Sigmoid colon (tissue), 4 donors: Measurements from ENCODE around the gene ZBTB8B.

Experiments used
- CTCF ChIP-seq, 4 experiments: fragments of 450-650 bp in 3 of 4; fragments of 200-600 bp in 1 of 4; IDR thresholded peaks; one replicate each; pipeline ENCODE4 v1.5.1; 2016 to 2019; ENCODE audit warnings: antibody characterized with exemption in 4 of 4, mild to moderate bottlenecking in 3 of 4, moderate library complexity in 2 of 4
- EP300 ChIP-seq, 4 donors: sonication (generic); formaldehyde crosslinking; IDR thresholded peaks; one replicate each; pipeline ENCODE4 v1.6.1; 2017; ENCODE audit warnings: antibody characterized with exemption in 4 of 4
- POLR2A ChIP-seq, 2 donors: fragments of 450-650 bp; IDR thresholded peaks; one replicate each; pipeline ENCODE4 v1.6.1; 2016; ENCODE audit warnings: antibody characterized with exemption in 2 of 2, mild to moderate bottlenecking in 2 of 2, moderate library complexity in 2 of 2
- POLR2AphosphoS5 ChIP-seq, 4 donors: sonication (generic); formaldehyde crosslinking; IDR thresholded peaks; one replicate each; pipeline ENCODE4 v1.6.1; 2017; ENCODE audit warnings: antibody characterized with exemption in 4 of 4

GRCh38 chr1:32421775-32422174 is 43.1 kb upstream of the ZBTB8B start:
- TF ChIP-seq CTCF (IDR thresholded peaks at IDR 0.05) (no peak), EP300 (IDR thresholded peaks at IDR 0.05) (no peak), POLR2A (IDR thresholded peaks at IDR 0.05) (no peak), POLR2AphosphoS5 (IDR thresholded peaks at IDR 0.05) (no peak)
